GM12878 (cell line): ENCODE data around the gene RRAGB.

ENCODE experiments used
- POLR2AphosphoS5 ChIP-seq: IDR thresholded peaks from 2 replicates; pipeline ENCODE4 v1.6.1; 2011; ENCODE audit warnings: mild to moderate bottlenecking, low read length, inconsistent platforms
- RCOR1 ChIP-seq: conservative IDR thresholded peaks from 2 replicates; pipeline ENCODE4 v1.6.1; 2012; ENCODE audit warnings: low read depth, low read length, improper control_type of control experiment

DNA sequence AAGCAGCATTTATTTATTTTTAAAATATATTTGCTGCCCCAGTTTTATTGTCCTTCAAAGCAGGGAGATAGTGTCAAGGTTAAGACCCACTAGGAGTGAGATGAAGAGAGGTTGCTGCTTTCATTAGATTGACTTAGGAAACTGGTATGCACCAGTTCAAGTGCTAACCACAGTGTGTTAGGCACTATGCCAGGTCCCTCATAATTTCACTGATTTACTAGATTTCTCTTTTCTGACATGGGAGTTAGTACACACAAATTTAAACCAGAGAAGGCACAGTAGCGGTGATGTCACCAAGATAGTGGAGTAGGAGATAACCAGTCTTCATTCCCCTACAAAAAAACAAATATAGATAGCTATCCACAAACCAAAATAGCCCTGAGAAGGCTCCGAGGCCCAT lies 14.3 kb downstream of the RRAGB start:
- TF ChIP-seq POLR2AphosphoS5 (no peak), RCOR1 (no peak)
